ENCODE measurements around the gene RCAN3. TPM values are rescaled to one million over a fixed set of nuclear protein-coding genes. Genes with fewer than 3 reads are reported as not detected.

RCAN3 gene
- total RNA-seq, 4 donors from 2014 or later = 6.0 to 22.8 (median 10.8) TPM

GRCh38 chr1:24551290-24551959 lies 48.8 kb downstream of the RCAN3 start:
- TF ChIP-seq EP300 (IDR thresholded peaks at IDR 0.05) = no peak
- no peak for TF ChIP-seq POLR2A (IDR thresholded peaks at IDR 0.05)
- no peak for TF ChIP-seq CTCF (IDR thresholded peaks at IDR 0.05)
- DNase-seq (ENCODE audit: low spot score in 2 of 2) = no peak
- H3K4me1 ChIP-seq = peaks cover 0 to 17% (median 0%) of the 10 kb centered on the region in 4 donors
- no peak overlapping the region for H3K4me3 ChIP-seq
- H3K27ac ChIP-seq = no peak overlapping the region
- WGBS, 2 donors = 80 to 82% methylated on average over 13 of the region's 13 CpGs
- no peaks in the 10 kb centered on the region for H3K36me3 ChIP-seq
- H3K27me3 ChIP-seq = peaks cover 0 to 37% of the 10 kb centered on the region in 2 donors
- no peaks in the 10 kb centered on the region for H3K9me3 ChIP-seq

GRCh38 chr1:24551960-24552571 lies 49.4 kb downstream of the RCAN3 start:
- Histone ChIP-seq H3K4me3 (no peak overlapping the region), H3K27me3 (peaks cover 0 to 43% of the 10 kb centered on the region in 2 donors), H3K4me1 (peaks cover 0 to 20% (median 0%) of the 10 kb centered on the region in 4 donors), H3K9me3 (no peaks in the 10 kb centered on the region), H3K36me3 (no peaks in the 10 kb centered on the region), H3K27ac (peak overlapping the region in 1 of 4 donors; percentile 42)
- no peak for DNase-seq (ENCODE audit: low spot score in 2 of 2)
- TF ChIP-seq EP300 (IDR thresholded peaks at IDR 0.05) (no peak), CTCF (IDR thresholded peaks at IDR 0.05) (no peak), POLR2A (IDR thresholded peaks at IDR 0.05) (no peak)
- 61 to 62% methylated on average over 10 of the region's 10 CpGs for WGBS, 2 donors

- H3K27me3 ChIP-seq = peaks cover 0 to 38% of the 10 kb centered on the region in 2 donors
Measured at GRCh38 chr1:24553931-24554330, 51.3 kb downstream of the RCAN3 start.

GRCh38 chr1:24554714-24555113 lies 52.1 kb downstream of the RCAN3 start:
- TF ChIP-seq CTCF (IDR thresholded peaks at IDR 0.05) = no peak
- TF ChIP-seq POLR2A (IDR thresholded peaks at IDR 0.05) = no peak
- H3K27me3 ChIP-seq = peaks cover 0 to 38% of the 10 kb centered on the region in 2 donors
- H3K36me3 ChIP-seq = no peaks in the 10 kb centered on the region
- no peak overlapping the region for H3K4me3 ChIP-seq
- WGBS, 2 donors = 96 to 98% methylated on average over 4 of the region's 4 CpGs
- no peaks in the 10 kb centered on the region for H3K9me3 ChIP-seq
- no peak for DNase-seq (ENCODE audit: low spot score in 2 of 2)
- peaks cover 0 to 35% (median 0%) of the 10 kb centered on the region in 4 donors for H3K4me1 ChIP-seq
- H3K27ac ChIP-seq = no peak overlapping the region

More at GRCh38 chr1:24553931-24554330, 51.3 kb downstream of the RCAN3 start:
- DNase-seq (ENCODE audit: low spot score in 2 of 2) = no peak
- Histone ChIP-seq H3K36me3 (no peaks in the 10 kb centered on the region), H3K4me1 (peaks cover 0 to 28% (median 0%) of the 10 kb centered on the region in 4 donors), H3K4me3 (no peak overlapping the region), H3K27ac (no peak overlapping the region), H3K9me3 (no peaks in the 10 kb centered on the region)
- 83 to 87% methylated on average over 2 to 3 of the region's 3 CpGs for WGBS, 2 donors
- TF ChIP-seq CTCF (IDR thresholded peaks at IDR 0.05) (no peak), EP300 (IDR thresholded peaks at IDR 0.05) (no peak), POLR2A (IDR thresholded peaks at IDR 0.05) (no peak)

All from tibial nerve (tissue), 4 donors.